ENCODE data around the gene CD248.

CD248 gene

GRCh38 chr11:66341502-66342126 lies 24.8 kb upstream of the CD248 start:
- Histone ChIP-seq H3K36me3 (ENCODE audit: control insufficient read depth in 2 of 2, insufficient read depth in 1 of 2, low read length in 2 of 2) (peaks cover 0 to 66% of the 10 kb centered on the region in 2 experiments; a peak in 2 of 3 replicates), H3K27ac (ENCODE audit: extremely low read depth, low read depth, low read length) (no peak overlapping the region), H3K4me1 (ENCODE audit: control insufficient read depth, insufficient read depth, low read length) (no peaks in the 10 kb centered on the region), H3K9me3 (ENCODE audit: control insufficient read depth, insufficient read depth, low read depth, low read length) (no peaks in the 10 kb centered on the region), H3K4me3 (ENCODE audit: low read depth, low read length) (no peak overlapping the region)
- TF ChIP-seq ZSCAN30 (tag by site-specific recombination; IDR thresholded peaks at IDR 0.05) (no peak), ZNF121 (tag by site-specific recombination; IDR thresholded peaks at IDR 0.05) (no peak), ZNF747 (tag by site-specific recombination; IDR thresholded peaks at IDR 0.05) (no peak), ZNF394 (tag by site-specific recombination; IDR thresholded peaks at IDR 0.05; ENCODE audit: borderline replicate concordance) (no peak), ZNF398 (tag by site-specific recombination; IDR thresholded peaks at IDR 0.05) (no peak), ZSCAN4 (tag by site-specific recombination; IDR thresholded peaks at IDR 0.05) (peak; percentile 88), ZFP69B (tag by site-specific recombination; IDR thresholded peaks at IDR 0.05) (no peak), ZNF624 (tag by site-specific recombination; IDR thresholded peaks at IDR 0.05) (no peak)
- CTCF ChIA-PET = interaction anchor here (1.0 kb wide), 2 partner anchors 31 to 48 kb away, joined by 3 to 4 read pairs; no protein-coding TSS in a partner anchor
- POLR2A ChIA-PET = no interaction called here

- Histone ChIP-seq H3K4me3 (ENCODE audit: low read depth, low read length) (no peak overlapping the region), H3K36me3 (ENCODE audit: control insufficient read depth in 2 of 2, insufficient read depth in 1 of 2, low read length in 2 of 2) (peaks cover 0 to 66% of the 10 kb centered on the region in 2 experiments; a peak in 2 of 3 replicates), H3K27ac (ENCODE audit: extremely low read depth, low read depth, low read length) (no peak overlapping the region), H3K9me3 (ENCODE audit: control insufficient read depth, insufficient read depth, low read depth, low read length) (no peaks in the 10 kb centered on the region), H3K4me1 (ENCODE audit: control insufficient read depth, insufficient read depth, low read length) (no peaks in the 10 kb centered on the region)
- CTCF ChIA-PET = interaction anchor here (1.1 to 1.4 kb wide), 2 partner anchors 12 to 29 kb away, joined by 4 to 6 read pairs; no protein-coding TSS in a partner anchor
- POLR2A ChIA-PET = no interaction called here
- TF ChIP-seq ZFP41 (tag by site-specific recombination; IDR thresholded peaks at IDR 0.05; ENCODE audit: borderline replicate concordance) (no peak), REST (tag by site-specific recombination; IDR thresholded peaks at IDR 0.05) (no peak), ZNF626 (tag by site-specific recombination; IDR thresholded peaks at IDR 0.05) (no peak), IKZF3 (tag by site-specific recombination; IDR thresholded peaks at IDR 0.05) (no peak), ZBTB21 (tag by site-specific recombination; IDR thresholded peaks at IDR 0.05) (no peak), WT1 (tag by site-specific recombination; IDR thresholded peaks at IDR 0.05) (no peak), MZF1 (tag by site-specific recombination; IDR thresholded peaks at IDR 0.05; ENCODE audit: borderline replicate concordance) (no peak), KLF8 (tag by site-specific recombination; IDR thresholded peaks at IDR 0.05) (no peak), ZEB2 (tag by site-specific recombination; IDR thresholded peaks at IDR 0.05) (no peak), ZNF692 (tag by site-specific recombination; IDR thresholded peaks at IDR 0.05) (no peak), ZNF248 (tag by site-specific recombination; IDR thresholded peaks at IDR 0.05) (no peak), PRDM1 (tag by site-specific recombination; IDR thresholded peaks at IDR 0.05) (no peak), SCRT2 (tag by site-specific recombination; IDR thresholded peaks at IDR 0.05) (no peak)
Measured at GRCh38 chr11:66340596-66341501, 24.0 kb upstream of the CD248 start.
